Measurements from ENCODE around the gene PRKAG2.

Gene PRKAG2

DNA sequence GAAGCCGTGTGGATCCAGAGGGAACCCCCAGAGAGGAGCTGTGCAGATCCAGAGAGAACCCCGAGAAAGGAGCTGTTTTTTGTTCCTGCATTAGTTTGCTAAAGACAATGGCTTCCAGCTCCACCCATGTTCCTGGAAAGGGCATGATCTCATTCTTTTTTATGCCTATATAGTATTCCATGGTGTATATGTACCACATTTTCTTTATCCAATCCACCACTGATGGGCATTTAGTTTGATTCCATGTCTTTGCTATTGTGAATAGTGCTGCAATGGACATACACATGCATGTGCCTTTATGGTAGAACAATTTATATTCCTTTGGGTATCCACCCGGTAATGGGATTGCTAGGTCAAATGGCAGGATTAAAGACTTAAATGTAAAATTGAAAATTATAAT is 261.9 kb downstream of the PRKAG2 start:
- ChIA-PET POLR2A (ENCODE audit: low non-redundant PET) (no interaction called here), CTCF (no interaction called here)
- DNase-seq (ENCODE audit: low spot score): no peak
- TF ChIP-seq, protein P1, sequence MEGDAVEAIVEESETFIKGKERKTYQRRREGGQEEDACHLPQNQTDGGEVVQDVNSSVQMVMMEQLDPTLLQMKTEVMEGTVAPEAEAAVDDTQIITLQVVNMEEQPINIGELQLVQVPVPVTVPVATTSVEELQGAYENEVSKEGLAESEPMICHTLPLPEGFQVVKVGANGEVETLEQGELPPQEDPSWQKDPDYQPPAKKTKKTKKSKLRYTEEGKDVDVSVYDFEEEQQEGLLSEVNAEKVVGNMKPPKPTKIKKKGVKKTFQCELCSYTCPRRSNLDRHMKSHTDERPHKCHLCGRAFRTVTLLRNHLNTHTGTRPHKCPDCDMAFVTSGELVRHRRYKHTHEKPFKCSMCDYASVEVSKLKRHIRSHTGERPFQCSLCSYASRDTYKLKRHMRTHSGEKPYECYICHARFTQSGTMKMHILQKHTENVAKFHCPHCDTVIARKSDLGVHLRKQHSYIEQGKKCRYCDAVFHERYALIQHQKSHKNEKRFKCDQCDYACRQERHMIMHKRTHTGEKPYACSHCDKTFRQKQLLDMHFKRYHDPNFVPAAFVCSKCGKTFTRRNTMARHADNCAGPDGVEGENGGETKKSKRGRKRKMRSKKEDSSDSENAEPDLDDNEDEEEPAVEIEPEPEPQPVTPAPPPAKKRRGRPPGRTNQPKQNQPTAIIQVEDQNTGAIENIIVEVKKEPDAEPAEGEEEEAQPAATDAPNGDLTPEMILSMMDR (conservative IDR thresholded peaks at IDR 0.05; ENCODE audit: low read depth): no peak
- H3K27ac ChIP-seq: no peak overlapping the region

DNA sequence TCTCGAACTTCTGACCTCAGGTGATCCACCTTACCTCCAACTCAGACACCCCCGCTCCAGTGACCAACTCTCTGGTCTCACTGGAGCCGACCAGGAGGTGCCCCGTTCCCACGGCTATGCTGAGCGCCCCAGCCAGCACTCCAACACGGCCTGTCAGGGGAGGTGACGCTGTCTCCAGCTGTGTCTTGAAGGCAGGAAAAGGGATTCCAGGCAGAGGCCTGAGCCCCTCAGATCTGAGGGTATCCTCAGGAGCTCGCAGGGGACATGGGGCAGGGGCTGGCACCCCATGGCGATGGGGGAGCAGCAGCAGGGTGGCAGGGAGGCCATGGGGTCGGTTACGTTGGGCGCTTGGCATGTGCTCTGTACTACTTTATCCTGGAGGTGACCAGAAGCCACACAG is 262.9 kb downstream of the PRKAG2 start:
- ChIA-PET POLR2A (ENCODE audit: low non-redundant PET) (no interaction called here), CTCF (no interaction called here)
- TF ChIP-seq, protein P1 (conservative IDR thresholded peaks at IDR 0.05; ENCODE audit: low read depth): no peak
- no peak overlapping the region for H3K27ac ChIP-seq
- no peak for DNase-seq (ENCODE audit: low spot score)

DNA sequence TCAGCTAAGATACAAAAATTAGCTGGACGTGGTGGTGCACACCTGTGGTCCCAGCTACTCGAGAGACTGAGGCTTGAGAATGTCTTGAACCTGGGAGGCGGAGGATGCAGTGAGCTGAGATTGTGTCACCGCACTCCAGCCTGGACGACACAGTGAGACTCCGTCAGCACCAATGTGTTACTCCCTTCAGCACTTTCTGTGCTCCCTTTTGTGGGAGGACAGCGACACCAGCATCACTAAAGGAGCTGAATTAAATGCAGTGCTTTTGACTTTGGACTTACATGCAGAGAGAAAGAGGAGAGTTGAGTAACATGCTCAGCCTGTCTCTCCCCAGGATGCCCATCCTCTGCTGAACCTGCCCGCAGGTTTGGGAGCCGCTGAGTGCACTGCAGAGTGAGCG is 265.0 kb downstream of the PRKAG2 start:
- CTCF ChIA-PET: no interaction called here

DNA sequence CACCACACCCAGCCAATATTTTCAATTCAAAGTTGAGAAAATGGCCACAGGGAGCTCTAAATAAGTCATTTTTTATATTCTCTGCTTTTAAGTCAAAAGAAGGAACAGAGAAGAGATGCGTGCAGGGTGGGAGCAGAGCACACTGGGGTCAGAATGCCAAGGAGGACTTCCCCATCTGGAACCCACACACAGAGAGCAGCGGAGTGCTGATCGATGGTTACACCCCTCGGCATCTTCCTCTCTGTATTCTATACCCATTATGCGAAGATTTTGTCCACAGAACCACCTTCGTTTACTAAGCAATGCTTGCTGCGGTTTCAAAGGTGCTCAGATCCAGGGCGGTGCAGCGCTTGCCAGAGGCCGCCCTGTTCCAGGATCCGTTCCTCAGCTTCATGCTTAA is 265.9 kb downstream of the PRKAG2 start:
- DNase-seq (ENCODE audit: low spot score): no peak
- ChIA-PET CTCF (no interaction called here), POLR2A (ENCODE audit: low non-redundant PET) (no interaction called here)
- no peak overlapping the region for H3K27ac ChIP-seq
- TF ChIP-seq, protein P1 (conservative IDR thresholded peaks at IDR 0.05; ENCODE audit: low read depth): no peak

More for the DNA sequence above, 265.0 kb downstream of the PRKAG2 start:
- TF ChIP-seq, protein P1 (conservative IDR thresholded peaks at IDR 0.05; ENCODE audit: low read depth): no peak
- DNase-seq (ENCODE audit: low spot score): no peak
- POLR2A ChIA-PET (ENCODE audit: low non-redundant PET): no interaction called here
- no peak overlapping the region for H3K27ac ChIP-seq

DNA sequence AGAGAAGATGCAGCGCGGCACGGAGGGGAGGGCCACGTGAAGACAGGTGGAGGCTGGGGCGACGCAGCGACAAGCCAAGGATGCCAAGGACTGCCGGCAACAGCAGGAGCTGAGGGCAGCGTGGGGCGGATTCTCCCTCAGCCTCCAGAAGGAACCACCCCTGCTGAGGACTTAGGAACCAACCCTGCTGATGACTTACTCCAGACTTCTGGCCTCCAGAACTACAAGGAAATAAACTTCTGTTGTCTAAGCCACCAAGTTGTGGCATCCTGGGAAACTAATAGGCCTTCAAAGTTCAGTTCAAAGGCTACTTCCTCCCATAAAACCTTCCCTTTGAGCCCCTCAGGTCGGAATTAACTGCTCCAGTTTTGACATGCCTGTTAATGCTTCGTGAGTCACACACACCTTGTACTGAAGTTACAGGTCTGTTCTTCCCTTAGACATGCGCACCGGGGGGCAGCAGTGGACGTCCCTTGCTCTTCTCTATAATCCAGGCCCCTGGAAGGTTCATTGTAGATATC is 268.8 kb downstream of the PRKAG2 start:
- ChIA-PET POLR2A (ENCODE audit: low non-redundant PET) (no interaction called here), CTCF (interaction anchor here (0.7 kb wide), 1 partner anchor 37 kb away, joined by 3 read pairs; no protein-coding TSS in a partner anchor)
- peak overlapping the region; percentile 61 for H3K27ac ChIP-seq
- peak; percentile 58 for DNase-seq (ENCODE audit: low spot score)
- TF ChIP-seq, protein P1 (conservative IDR thresholded peaks at IDR 0.05; ENCODE audit: low read depth): no peak

DNA sequence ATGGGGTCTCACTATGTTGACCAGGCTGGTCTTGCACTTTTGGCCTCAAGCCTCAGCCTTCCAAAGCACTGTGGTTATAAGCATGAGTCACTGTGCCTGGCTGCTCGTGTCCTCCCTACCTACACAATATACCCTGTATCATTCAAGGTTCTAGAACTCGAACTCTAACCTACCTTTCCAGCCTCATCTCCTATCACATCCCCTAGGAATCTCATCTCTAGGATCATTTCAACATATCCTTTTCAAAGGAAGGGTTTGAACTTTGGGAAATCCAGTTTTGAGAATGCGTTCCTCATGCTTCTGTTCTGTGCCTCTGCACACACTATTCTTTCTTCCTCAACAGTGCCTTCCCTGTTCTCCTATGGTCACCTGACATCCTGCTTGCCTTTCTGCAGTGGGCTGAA is 269.4 kb downstream of the PRKAG2 start:
- CTCF ChIA-PET: interaction anchor here (0.7 kb wide), 1 partner anchor 37 kb away, joined by 3 read pairs; no protein-coding TSS in a partner anchor
- TF ChIP-seq, protein P1 (conservative IDR thresholded peaks at IDR 0.05; ENCODE audit: low read depth): no peak
- POLR2A ChIA-PET (ENCODE audit: low non-redundant PET): no interaction called here
- H3K27ac ChIP-seq: peak overlapping the region; percentile 61; the same call in 1 of the 2 replicates
- DNase-seq (ENCODE audit: low spot score): no peak

All from RWPE1 (cell line).